22Rv1 (cell line): ENCODE data around the gene FRK.

ENCODE experiments used
- CTCF ChIP-seq: fragments of 450-650 bp; IDR thresholded peaks from 2 replicates; pipeline ENCODE4 v1.5.1; 2017; ENCODE audit warnings: mild to moderate bottlenecking
- ZFX ChIP-seq: fragments of 450-650 bp; IDR thresholded peaks from 2 replicates; pipeline ENCODE4 v1.6.1; 2017; ENCODE audit warnings: antibody characterized with exemption, borderline replicate concordance

GRCh38 chr6:115997990-115998585 is 62.6 kb downstream of the FRK start:
- no peak for TF ChIP-seq CTCF
- no peak for TF ChIP-seq ZFX
